Endothelial cell of hepatic sinusoid (primary cell): Measurements from ENCODE around the gene GPATCH8.
"Not testable (repeated sequence)": the region's sequence is repeated elsewhere in the genome, so short reads cannot be mapped to it uniquely, and the experiment has no call there.

Source experiments
- in situ Hi-C: cut with HindIII; loops from 2 replicates; pipeline ENCODE4 v1.10.0; 2017; ENCODE audit warnings: low sequenced_read_pairs

Gene GPATCH8

GRCh38 chr17:44380767-44381166 lies 122.4 kb downstream of the GPATCH8 start:
- in situ Hi-C loops: no loop called here

DNA sequence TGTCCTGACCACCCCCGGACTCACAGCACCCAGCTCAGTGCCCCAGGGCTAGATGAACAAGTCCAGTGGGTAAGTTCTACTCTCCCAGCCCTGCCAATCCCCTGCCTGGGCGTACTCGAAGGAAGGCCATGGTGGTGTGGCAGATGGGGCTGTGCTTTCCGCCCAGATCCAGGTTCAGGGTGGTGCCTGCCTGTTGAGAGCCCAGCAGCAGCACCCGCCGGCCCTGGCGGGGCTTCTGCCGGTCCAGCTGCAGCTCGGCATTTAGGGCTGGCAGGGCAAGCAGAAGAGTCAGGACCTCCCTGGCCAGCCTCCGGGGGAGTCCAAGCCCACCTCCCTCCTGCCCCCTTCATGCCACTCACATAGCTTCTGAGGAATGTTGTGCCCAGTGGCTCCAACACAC lies 123.3 kb downstream of the GPATCH8 start:
- in situ Hi-C loops: no loop called here

DNA sequence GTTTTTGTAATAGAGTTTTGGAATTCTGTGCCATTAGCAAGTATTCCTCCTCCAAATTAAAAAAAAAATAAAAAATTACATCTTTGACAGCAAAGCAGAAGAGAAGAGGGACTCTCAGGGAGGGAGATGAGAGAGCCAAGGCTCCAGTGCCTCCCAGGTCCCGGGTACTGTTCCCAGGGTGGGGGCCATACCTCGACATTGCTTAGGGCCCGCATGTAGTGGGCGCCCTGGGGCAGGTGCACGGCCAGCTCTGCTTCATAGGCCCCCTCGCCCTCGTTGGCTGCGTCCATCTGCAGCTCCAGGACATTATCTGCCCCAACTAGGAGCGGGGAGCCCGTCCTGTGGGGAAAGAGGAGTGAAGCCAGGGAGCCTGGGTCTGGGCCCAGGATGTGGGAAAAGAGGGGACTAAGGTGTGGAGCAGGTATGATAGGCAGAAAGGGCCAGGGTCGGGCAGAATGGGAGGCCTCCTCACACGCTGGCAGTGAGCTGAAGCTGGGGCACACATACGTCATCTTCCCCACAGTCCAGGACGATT lies 125.0 kb downstream of the GPATCH8 start:
- in situ Hi-C loops: no loop called here

DNA sequence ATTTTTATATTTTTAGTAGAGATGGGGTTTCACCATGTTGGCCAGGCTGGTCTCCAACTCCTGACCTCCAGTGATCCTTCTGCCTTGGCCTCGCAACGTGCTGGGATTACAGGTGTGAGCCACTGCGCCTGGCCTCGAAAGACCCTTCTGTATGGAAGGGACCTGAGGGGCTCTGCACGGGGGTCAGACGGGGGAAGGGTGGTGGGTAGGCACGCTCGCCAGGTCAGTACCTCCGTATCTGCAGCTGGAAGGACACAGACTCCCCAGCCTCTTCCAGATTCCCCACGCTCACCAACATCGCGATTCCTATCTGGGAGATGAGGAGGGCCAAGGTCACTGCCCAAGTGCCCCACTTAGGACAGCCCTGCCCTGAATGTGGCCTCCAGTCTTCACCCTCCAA lies 126.4 kb downstream of the GPATCH8 start:
- in situ Hi-C loops: no loop called here

GRCh38 chr17:44376124-44376523 lies 127.1 kb downstream of the GPATCH8 start:
- in situ Hi-C loops: no loop called here

DNA sequence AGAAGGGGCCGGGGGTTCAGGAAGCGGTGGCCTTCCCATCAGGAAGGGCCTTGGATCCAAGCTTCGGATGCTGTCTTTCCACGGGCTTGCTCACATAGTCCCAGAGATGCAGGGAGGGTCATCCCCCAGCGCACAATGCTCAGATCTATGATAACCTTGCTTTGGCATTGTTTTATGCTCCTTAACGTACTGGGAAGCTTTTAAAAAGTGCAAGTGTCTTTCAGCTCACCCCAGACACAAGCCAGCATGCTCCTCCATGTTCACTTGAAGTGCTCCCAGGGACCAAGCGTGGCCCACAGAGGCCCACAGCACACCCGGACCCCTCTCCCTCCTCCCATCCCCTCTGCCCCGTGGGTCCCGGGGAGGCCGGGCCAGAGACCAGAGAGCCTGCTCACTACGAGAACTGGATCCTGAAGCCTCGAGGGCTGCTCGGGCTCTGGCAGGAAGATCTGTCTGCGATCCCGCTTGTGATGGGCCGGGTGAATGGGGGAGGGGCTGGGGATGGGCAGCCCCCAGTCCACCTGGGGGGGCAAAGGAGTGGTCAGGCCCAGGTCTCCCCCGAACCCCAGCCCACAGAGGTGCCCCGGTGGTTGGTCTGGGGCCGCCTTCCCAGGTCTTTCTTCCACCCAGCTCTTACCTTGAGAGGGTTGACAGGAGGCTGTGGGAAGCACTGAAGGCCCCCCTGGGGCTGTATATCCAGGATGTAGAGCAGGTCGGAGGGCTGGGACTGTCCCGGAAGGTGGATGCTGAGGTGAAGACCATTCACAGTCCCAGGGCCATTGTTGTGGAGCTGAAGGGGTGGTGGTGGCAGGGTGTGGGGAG lies 127.8 kb downstream of the GPATCH8 start:
- in situ Hi-C loops: no loop called here

- in situ Hi-C loops: no loop called here
Measured at GRCh38 chr17:44374306-44375195, 128.7 kb downstream of the GPATCH8 start.

GRCh38 chr17:44372036-44372435 lies 131.2 kb downstream of the GPATCH8 start:
- in situ Hi-C loops: no loop called here

DNA sequence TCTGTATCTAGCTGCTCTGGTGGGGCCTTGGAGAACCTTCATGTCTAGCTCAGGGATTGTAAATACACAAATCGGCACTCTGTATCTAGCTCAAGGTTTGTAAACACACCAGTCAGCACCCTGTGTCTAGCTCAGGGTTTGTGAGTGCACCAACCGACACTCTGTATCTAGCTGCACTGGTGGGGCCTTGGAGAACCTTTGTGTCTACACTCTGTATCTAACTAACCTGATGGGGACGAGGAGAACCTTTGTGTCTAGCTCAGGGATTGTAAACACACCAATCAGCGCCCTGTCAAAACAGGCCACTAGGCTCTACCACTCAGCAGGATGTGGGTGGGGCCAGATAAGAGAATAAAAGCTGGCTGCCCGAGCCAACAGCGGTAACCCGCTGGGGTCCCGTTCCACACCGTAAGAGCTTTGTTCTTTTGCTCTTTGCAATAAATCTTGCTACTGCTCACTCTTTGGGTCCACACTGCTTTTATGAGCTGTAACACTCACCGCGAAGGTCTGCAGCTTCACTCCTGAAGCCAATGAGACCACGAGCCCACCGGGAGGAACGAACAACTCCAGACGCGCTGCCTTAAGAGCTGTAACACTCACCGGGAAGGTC lies 133.7 kb downstream of the GPATCH8 start:
- in situ Hi-C loops: not testable (repeated sequence)

- in situ Hi-C loops: not testable (repeated sequence)
Measured at GRCh38 chr17:44368391-44369243, 134.6 kb downstream of the GPATCH8 start.

DNA sequence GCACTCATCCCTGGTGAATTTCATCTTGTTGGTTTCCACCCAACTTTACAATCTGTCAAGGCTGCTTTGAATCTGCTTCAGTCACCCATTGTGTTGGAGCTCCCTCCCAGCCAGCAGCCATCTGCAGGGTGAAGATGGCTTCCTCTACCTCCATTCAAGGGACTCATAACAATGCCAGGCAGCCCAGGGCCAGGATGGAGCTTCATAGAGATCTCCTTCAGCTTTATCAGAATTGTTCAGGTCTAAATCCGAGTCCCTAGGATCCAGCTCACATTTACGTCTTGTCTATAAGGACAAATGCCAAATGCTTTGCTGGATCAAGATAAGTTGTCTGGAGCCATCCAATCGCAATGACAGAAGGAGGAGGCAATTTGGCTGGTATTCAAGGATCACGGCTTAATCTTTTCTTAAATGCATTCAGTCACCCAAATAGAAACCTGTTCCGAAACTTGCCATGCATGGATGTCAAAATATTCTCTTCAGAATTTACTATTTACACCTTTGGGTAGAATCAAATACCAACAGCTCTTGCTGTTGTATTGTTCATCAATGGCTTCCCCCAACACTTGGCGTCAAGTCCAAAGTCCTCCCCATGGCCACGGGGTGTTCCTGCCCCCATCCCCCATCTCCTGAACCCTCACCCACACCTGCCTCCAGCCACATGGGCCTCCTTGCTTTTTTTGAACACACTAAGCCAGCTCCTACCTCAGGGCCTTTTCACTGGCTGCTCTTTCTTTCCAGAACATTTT lies 135.8 kb downstream of the GPATCH8 start:
- in situ Hi-C loops: no loop called here

- in situ Hi-C loops: not testable (repeated sequence)
Measured at GRCh38 chr17:44365051-44365450, 138.2 kb downstream of the GPATCH8 start.

DNA sequence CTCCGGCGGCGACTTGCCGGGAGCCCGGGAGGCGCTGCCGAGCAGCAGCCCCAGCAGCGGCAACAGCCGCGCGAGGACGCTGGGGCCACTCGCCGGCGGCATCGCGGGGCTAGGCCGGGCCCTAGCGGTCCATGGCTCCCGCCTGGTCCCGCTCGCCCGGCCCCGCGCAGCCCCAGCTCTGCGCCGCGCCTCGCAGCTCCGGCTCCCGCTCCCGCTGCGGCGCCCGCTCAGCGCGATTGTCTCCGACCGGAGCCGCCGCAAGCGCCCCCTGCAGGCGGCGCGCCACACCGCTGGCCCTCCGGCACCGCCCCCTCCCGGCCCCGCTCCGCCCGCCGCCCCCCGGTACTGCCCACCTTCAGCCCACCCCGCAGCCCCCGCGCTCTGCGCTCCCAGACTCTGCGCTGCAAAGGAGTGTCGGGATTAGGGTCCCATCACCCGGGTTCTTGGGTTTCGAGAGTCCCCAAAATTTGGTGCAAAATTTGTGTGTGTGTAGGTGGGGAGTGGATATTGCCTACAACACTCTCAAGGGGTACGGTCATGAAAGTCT lies 139.5 kb downstream of the GPATCH8 start, which contains the start of gene FAM171A2:
Gene FAM171A2, minus strand, starts transcription at position 241 of the 547 bp plus-strand sequence. Its CDS starts 139 bp downstream, at position 102.
- in situ Hi-C loops: no loop called here

- in situ Hi-C loops: no loop called here
Measured at GRCh38 chr17:44362949-44363612, 140.1 kb downstream of the GPATCH8 start.

DNA sequence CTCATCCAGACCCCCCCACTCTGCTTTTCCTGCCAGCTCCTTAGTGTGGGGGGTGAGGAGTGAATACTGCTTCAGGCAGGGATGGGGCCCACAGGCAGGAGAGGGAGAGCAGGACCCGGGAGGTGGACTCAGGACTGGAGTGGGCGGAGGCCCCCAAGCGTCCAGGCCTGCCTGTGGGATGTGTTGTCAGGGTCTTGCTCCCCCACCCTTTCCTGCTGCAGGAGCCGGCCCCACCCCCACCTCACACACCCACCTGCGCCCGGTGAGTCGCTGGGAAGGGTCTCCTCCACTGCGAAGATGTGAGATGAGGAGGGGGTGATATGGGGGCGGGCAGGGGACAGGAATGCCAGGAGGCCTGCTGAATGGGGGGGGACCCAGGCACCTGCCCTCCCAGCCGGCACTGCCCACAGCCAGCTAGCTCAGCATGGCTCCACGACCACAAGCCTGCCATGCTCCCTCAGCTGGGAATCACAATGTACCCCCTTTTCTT lies 140.7 kb downstream of the GPATCH8 start:
- in situ Hi-C loops: no loop called here

- in situ Hi-C loops: no loop called here
Measured at GRCh38 chr17:44361292-44362260, 141.6 kb downstream of the GPATCH8 start.

- in situ Hi-C loops: no loop called here
Measured at GRCh38 chr17:44360826-44361225, 142.4 kb downstream of the GPATCH8 start.
